Measurements from ENCODE around the gene ELOVL2.

Gene ELOVL2

GRCh38 chr6:10979603-10980002 is 64.5 kb downstream of the ELOVL2 start:
- Histone ChIP-seq H3K4me3 (ENCODE audit: low read length) (no peak overlapping the region), H3K9me3 (ENCODE audit: control insufficient read depth, low read length) (no peaks in the 10 kb centered on the region), H3K27me3 (replicated peaks; ENCODE audit: control insufficient read depth, insufficient read depth, low read length) (no peaks in the 10 kb centered on the region), H3K4me1 (ENCODE audit: control insufficient read depth, insufficient read depth, low read length) (no peaks in the 10 kb centered on the region), H3K9ac (ENCODE audit: low read length) (no peak overlapping the region), H3K36me3 (ENCODE audit: control insufficient read depth, insufficient read depth, low read length, severe bottlenecking) (no peaks in the 10 kb centered on the region)
- DNase-seq (ENCODE audit: low read depth) = peak; percentile 18

- H3K27me3 ChIP-seq (replicated peaks; ENCODE audit: control insufficient read depth, insufficient read depth, low read length) = no peaks in the 10 kb centered on the region
- no peak overlapping the region for H3K4me3 ChIP-seq (ENCODE audit: low read length)
- H3K36me3 ChIP-seq (ENCODE audit: control insufficient read depth, insufficient read depth, low read length, severe bottlenecking) = no peaks in the 10 kb centered on the region
- no peaks in the 10 kb centered on the region for H3K9me3 ChIP-seq (ENCODE audit: control insufficient read depth, low read length)
- no peak overlapping the region for H3K9ac ChIP-seq (ENCODE audit: low read length)
- no peaks in the 10 kb centered on the region for H3K4me1 ChIP-seq (ENCODE audit: control insufficient read depth, insufficient read depth, low read length)
- no peak for DNase-seq (ENCODE audit: low read depth)
These were observed 66.7 kb downstream of the ELOVL2 start for GRCh38 chr6:10977231-10977968.

GRCh38 chr6:10976571-10976970 is 67.5 kb downstream of the ELOVL2 start:
- H3K4me3 ChIP-seq (ENCODE audit: low read length) = no peak overlapping the region
- DNase-seq (ENCODE audit: low read depth) = no peak
- no peaks in the 10 kb centered on the region for H3K36me3 ChIP-seq (ENCODE audit: control insufficient read depth, insufficient read depth, low read length, severe bottlenecking)
- no peaks in the 10 kb centered on the region for H3K9me3 ChIP-seq (ENCODE audit: control insufficient read depth, low read length)
- H3K9ac ChIP-seq (ENCODE audit: low read length) = no peak overlapping the region
- H3K4me1 ChIP-seq (ENCODE audit: control insufficient read depth, insufficient read depth, low read length) = no peaks in the 10 kb centered on the region
- H3K27me3 ChIP-seq (replicated peaks; ENCODE audit: control insufficient read depth, insufficient read depth, low read length) = no peaks in the 10 kb centered on the region

- Histone ChIP-seq H3K9me3 (ENCODE audit: control insufficient read depth, low read length) (peaks cover 11% of the 10 kb centered on the region), H3K36me3 (ENCODE audit: control insufficient read depth, insufficient read depth, low read length, severe bottlenecking) (no peaks in the 10 kb centered on the region), H3K27me3 (replicated peaks; ENCODE audit: control insufficient read depth, insufficient read depth, low read length) (no peaks in the 10 kb centered on the region), H3K4me3 (ENCODE audit: low read length) (no peak overlapping the region), H3K9ac (ENCODE audit: low read length) (no peak overlapping the region), H3K4me1 (ENCODE audit: control insufficient read depth, insufficient read depth, low read length) (no peaks in the 10 kb centered on the region)
- DNase-seq (ENCODE audit: low read depth) = no peak
These were observed 71.9 kb downstream of the ELOVL2 start for GRCh38 chr6:10972196-10972595.

GRCh38 chr6:10970731-10971130 is 73.4 kb downstream of the ELOVL2 start:
- peaks cover 25% of the 10 kb centered on the region for H3K9me3 ChIP-seq (ENCODE audit: control insufficient read depth, low read length)
- H3K4me1 ChIP-seq (ENCODE audit: control insufficient read depth, insufficient read depth, low read length) = no peaks in the 10 kb centered on the region
- H3K36me3 ChIP-seq (ENCODE audit: control insufficient read depth, insufficient read depth, low read length, severe bottlenecking) = no peaks in the 10 kb centered on the region
- no peak for DNase-seq (ENCODE audit: low read depth)
- H3K27me3 ChIP-seq (replicated peaks; ENCODE audit: control insufficient read depth, insufficient read depth, low read length) = no peaks in the 10 kb centered on the region
- H3K9ac ChIP-seq (ENCODE audit: low read length) = no peak overlapping the region
- no peak overlapping the region for H3K4me3 ChIP-seq (ENCODE audit: low read length)

- Histone ChIP-seq H3K9me3 (ENCODE audit: control insufficient read depth, low read length) (peaks cover 25% of the 10 kb centered on the region), H3K36me3 (ENCODE audit: control insufficient read depth, insufficient read depth, low read length, severe bottlenecking) (no peaks in the 10 kb centered on the region), H3K4me3 (ENCODE audit: low read length) (no peak overlapping the region), H3K4me1 (ENCODE audit: control insufficient read depth, insufficient read depth, low read length) (no peaks in the 10 kb centered on the region), H3K9ac (ENCODE audit: low read length) (no peak overlapping the region), H3K27me3 (replicated peaks; ENCODE audit: control insufficient read depth, insufficient read depth, low read length) (no peaks in the 10 kb centered on the region)
- DNase-seq (ENCODE audit: low read depth) = peak; percentile 52
These were observed 75.3 kb downstream of the ELOVL2 start for GRCh38 chr6:10968776-10969175.

GRCh38 chr6:10964684-10965083 is 79.4 kb downstream of the ELOVL2 start:
- Histone ChIP-seq H3K27me3 (replicated peaks; ENCODE audit: control insufficient read depth, insufficient read depth, low read length) (no peaks in the 10 kb centered on the region), H3K4me3 (ENCODE audit: low read length) (no peak overlapping the region), H3K9ac (ENCODE audit: low read length) (no peak overlapping the region), H3K4me1 (ENCODE audit: control insufficient read depth, insufficient read depth, low read length) (peaks cover 6% of the 10 kb centered on the region), H3K36me3 (ENCODE audit: control insufficient read depth, insufficient read depth, low read length, severe bottlenecking) (no peaks in the 10 kb centered on the region), H3K9me3 (ENCODE audit: control insufficient read depth, low read length) (peaks cover 25% of the 10 kb centered on the region)
- DNase-seq (ENCODE audit: low read depth) = no peak

- H3K4me3 ChIP-seq (ENCODE audit: low read length) = no peak overlapping the region
- H3K36me3 ChIP-seq (ENCODE audit: control insufficient read depth, insufficient read depth, low read length, severe bottlenecking) = no peaks in the 10 kb centered on the region
- H3K27me3 ChIP-seq (replicated peaks; ENCODE audit: control insufficient read depth, insufficient read depth, low read length) = no peaks in the 10 kb centered on the region
- H3K4me1 ChIP-seq (ENCODE audit: control insufficient read depth, insufficient read depth, low read length) = peaks cover 6% of the 10 kb centered on the region
- no peak overlapping the region for H3K9ac ChIP-seq (ENCODE audit: low read length)
- peaks cover 22% of the 10 kb centered on the region for H3K9me3 ChIP-seq (ENCODE audit: control insufficient read depth, low read length)
- no peak for DNase-seq (ENCODE audit: low read depth)
These were observed 81.0 kb downstream of the ELOVL2 start for GRCh38 chr6:10963113-10963512.

- H3K4me1 ChIP-seq (ENCODE audit: control insufficient read depth, insufficient read depth, low read length) = peaks cover 6% of the 10 kb centered on the region
- no peak overlapping the region for H3K4me3 ChIP-seq (ENCODE audit: low read length)
These were observed 81.4 kb downstream of the ELOVL2 start for GRCh38 chr6:10962673-10963072.

GRCh38 chr6:10961837-10962236 is 82.3 kb downstream of the ELOVL2 start:
- no peak overlapping the region for H3K9ac ChIP-seq (ENCODE audit: low read length)
- DNase-seq (ENCODE audit: low read depth) = no peak

More at GRCh38 chr6:10962673-10963072, 81.4 kb downstream of the ELOVL2 start:
- Histone ChIP-seq H3K9ac (ENCODE audit: low read length) (no peak overlapping the region), H3K9me3 (ENCODE audit: control insufficient read depth, low read length) (peaks cover 18% of the 10 kb centered on the region), H3K36me3 (ENCODE audit: control insufficient read depth, insufficient read depth, low read length, severe bottlenecking) (no peaks in the 10 kb centered on the region), H3K27me3 (replicated peaks; ENCODE audit: control insufficient read depth, insufficient read depth, low read length) (no peaks in the 10 kb centered on the region)
- peak; percentile 93 for DNase-seq (ENCODE audit: low read depth)

GRCh38 chr6:10960171-10960570 is 83.9 kb downstream of the ELOVL2 start:
- Histone ChIP-seq H3K4me3 (ENCODE audit: low read length) (no peak overlapping the region), H3K36me3 (ENCODE audit: control insufficient read depth, insufficient read depth, low read length, severe bottlenecking) (no peaks in the 10 kb centered on the region), H3K9me3 (ENCODE audit: control insufficient read depth, low read length) (no peaks in the 10 kb centered on the region), H3K9ac (ENCODE audit: low read length) (no peak overlapping the region), H3K4me1 (ENCODE audit: control insufficient read depth, insufficient read depth, low read length) (peaks cover 6% of the 10 kb centered on the region), H3K27me3 (replicated peaks; ENCODE audit: control insufficient read depth, insufficient read depth, low read length) (no peaks in the 10 kb centered on the region)
- no peak for DNase-seq (ENCODE audit: low read depth)

More at GRCh38 chr6:10961837-10962236, 82.3 kb downstream of the ELOVL2 start:
- Histone ChIP-seq H3K9me3 (ENCODE audit: control insufficient read depth, low read length) (peaks cover 10% of the 10 kb centered on the region), H3K36me3 (ENCODE audit: control insufficient read depth, insufficient read depth, low read length, severe bottlenecking) (no peaks in the 10 kb centered on the region), H3K4me1 (ENCODE audit: control insufficient read depth, insufficient read depth, low read length) (peaks cover 6% of the 10 kb centered on the region), H3K27me3 (replicated peaks; ENCODE audit: control insufficient read depth, insufficient read depth, low read length) (no peaks in the 10 kb centered on the region), H3K4me3 (ENCODE audit: low read length) (no peak overlapping the region)

- no peaks in the 10 kb centered on the region for H3K27me3 ChIP-seq (replicated peaks; ENCODE audit: control insufficient read depth, insufficient read depth, low read length)
- H3K36me3 ChIP-seq (ENCODE audit: control insufficient read depth, insufficient read depth, low read length, severe bottlenecking) = no peaks in the 10 kb centered on the region
- H3K4me3 ChIP-seq (ENCODE audit: low read length) = no peak overlapping the region
- DNase-seq (ENCODE audit: low read depth) = no peak
- no peaks in the 10 kb centered on the region for H3K9me3 ChIP-seq (ENCODE audit: control insufficient read depth, low read length)
- no peaks in the 10 kb centered on the region for H3K4me1 ChIP-seq (ENCODE audit: control insufficient read depth, insufficient read depth, low read length)
- no peak overlapping the region for H3K9ac ChIP-seq (ENCODE audit: low read length)
These were observed 86.7 kb downstream of the ELOVL2 start for GRCh38 chr6:10957414-10957886.

All from adipocyte (in vitro differentiated cells).